ENCODE data around the gene CD3D.

The CD3D gene

GRCh38 chr11:118325283-118325682, 17.2 kb downstream of the CD3D start:
- Histone ChIP-seq H3K4me2 (ENCODE audit: low read depth, low read length, poor library complexity, severe bottlenecking) (no peak overlapping the region), H3K36me3 (ENCODE audit: low read length) (no peaks in the 10 kb centered on the region), H3F3A (ENCODE audit: insufficient read depth) (no peaks in the 10 kb centered on the region), H3K9me3 (ENCODE audit: insufficient read depth, low read length) (no peaks in the 10 kb centered on the region), H2AFZ (ENCODE audit: low read depth, low read length, severe bottlenecking) (no peak overlapping the region), H3K79me2 (ENCODE audit: insufficient read depth, low read length) (no peaks in the 10 kb centered on the region), H4K20me1 (ENCODE audit: low read depth, low read length) (no peaks in the 10 kb centered on the region), H3K4me3 (ENCODE audit: insufficient read depth, low read length, poor library complexity, severe bottlenecking) (no peak overlapping the region), H3K27me3 (ENCODE audit: low read length) (no peaks in the 10 kb centered on the region), H3K9ac (ENCODE audit: low read length) (no peak overlapping the region), H3K27ac (ENCODE audit: low read depth, low read length) (no peak overlapping the region), H3K9me2 (replicated peaks; ENCODE audit: insufficient read depth, low read length) (no peaks in the 10 kb centered on the region)
- no peak for TF ChIP-seq EZH2phosphoT487 (conservative IDR thresholded peaks at IDR 0.05; ENCODE audit: low read length)
- TF ChIP-seq, protein P1, sequence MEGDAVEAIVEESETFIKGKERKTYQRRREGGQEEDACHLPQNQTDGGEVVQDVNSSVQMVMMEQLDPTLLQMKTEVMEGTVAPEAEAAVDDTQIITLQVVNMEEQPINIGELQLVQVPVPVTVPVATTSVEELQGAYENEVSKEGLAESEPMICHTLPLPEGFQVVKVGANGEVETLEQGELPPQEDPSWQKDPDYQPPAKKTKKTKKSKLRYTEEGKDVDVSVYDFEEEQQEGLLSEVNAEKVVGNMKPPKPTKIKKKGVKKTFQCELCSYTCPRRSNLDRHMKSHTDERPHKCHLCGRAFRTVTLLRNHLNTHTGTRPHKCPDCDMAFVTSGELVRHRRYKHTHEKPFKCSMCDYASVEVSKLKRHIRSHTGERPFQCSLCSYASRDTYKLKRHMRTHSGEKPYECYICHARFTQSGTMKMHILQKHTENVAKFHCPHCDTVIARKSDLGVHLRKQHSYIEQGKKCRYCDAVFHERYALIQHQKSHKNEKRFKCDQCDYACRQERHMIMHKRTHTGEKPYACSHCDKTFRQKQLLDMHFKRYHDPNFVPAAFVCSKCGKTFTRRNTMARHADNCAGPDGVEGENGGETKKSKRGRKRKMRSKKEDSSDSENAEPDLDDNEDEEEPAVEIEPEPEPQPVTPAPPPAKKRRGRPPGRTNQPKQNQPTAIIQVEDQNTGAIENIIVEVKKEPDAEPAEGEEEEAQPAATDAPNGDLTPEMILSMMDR (IDR thresholded peaks at IDR 0.05; ENCODE audit: insufficient read depth, low read length, poor library complexity, severe bottlenecking), result no peak

GRCh38 chr11:118322721-118323120, 19.8 kb downstream of the CD3D start:
- Histone ChIP-seq H3K27ac (ENCODE audit: low read depth, low read length) (no peak overlapping the region), H3K79me2 (ENCODE audit: insufficient read depth, low read length) (no peaks in the 10 kb centered on the region), H3K9me3 (ENCODE audit: insufficient read depth, low read length) (no peaks in the 10 kb centered on the region), H4K20me1 (ENCODE audit: low read depth, low read length) (no peaks in the 10 kb centered on the region), H3K9me2 (replicated peaks; ENCODE audit: insufficient read depth, low read length) (no peaks in the 10 kb centered on the region), H3K4me2 (ENCODE audit: low read depth, low read length, poor library complexity, severe bottlenecking) (no peak overlapping the region), H2AFZ (ENCODE audit: low read depth, low read length, severe bottlenecking) (no peak overlapping the region), H3K36me3 (ENCODE audit: low read length) (no peaks in the 10 kb centered on the region), H3K9ac (ENCODE audit: low read length) (no peak overlapping the region), H3F3A (ENCODE audit: insufficient read depth) (no peaks in the 10 kb centered on the region), H3K27me3 (ENCODE audit: low read length) (no peaks in the 10 kb centered on the region), H3K4me3 (ENCODE audit: insufficient read depth, low read length, poor library complexity, severe bottlenecking) (no peak overlapping the region)
- TF ChIP-seq, protein P1 (IDR thresholded peaks at IDR 0.05; ENCODE audit: insufficient read depth, low read length, poor library complexity, severe bottlenecking), result no peak

DNA sequence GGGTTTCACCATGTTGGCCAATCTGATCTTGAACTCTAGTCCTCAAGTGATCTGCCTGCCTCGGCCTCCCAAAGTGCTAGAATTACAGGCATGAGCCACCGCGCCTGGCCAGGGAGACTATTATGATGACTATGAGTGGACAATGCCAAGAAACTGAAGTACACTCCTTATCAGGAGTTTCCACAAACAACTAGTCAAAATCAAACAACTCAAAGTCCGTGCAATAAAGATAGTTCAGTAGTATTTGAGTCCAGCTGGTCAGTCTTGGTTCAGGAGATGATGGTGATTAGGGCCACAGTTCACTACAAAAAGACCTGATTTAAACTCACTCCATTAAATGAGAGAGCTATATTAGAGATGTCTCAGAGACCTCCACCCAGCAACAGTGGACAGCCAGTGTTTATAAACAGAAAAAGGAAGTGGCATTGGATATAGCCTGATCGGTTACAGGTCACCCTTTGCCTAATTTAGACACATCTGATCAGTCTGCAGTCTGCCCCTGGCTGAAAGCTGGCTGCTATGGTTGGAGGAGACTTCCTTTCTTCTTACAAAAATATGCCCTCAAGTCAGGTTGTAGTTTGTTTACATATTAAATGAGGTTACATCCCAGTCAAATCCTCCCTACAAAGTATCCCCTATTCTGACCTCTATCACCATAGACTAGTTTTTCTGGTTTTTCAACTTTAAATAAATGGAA, 21.0 kb downstream of the CD3D start:
- TF ChIP-seq, protein P1 (IDR thresholded peaks at IDR 0.05; ENCODE audit: insufficient read depth, low read length, poor library complexity, severe bottlenecking), result no peak
- TF ChIP-seq EZH2phosphoT487 (conservative IDR thresholded peaks at IDR 0.05; ENCODE audit: low read length), result no peak
- Histone ChIP-seq H3K9ac (ENCODE audit: low read length) (no peak overlapping the region), H3K4me3 (ENCODE audit: insufficient read depth, low read length, poor library complexity, severe bottlenecking) (no peak overlapping the region), H3F3A (ENCODE audit: insufficient read depth) (no peaks in the 10 kb centered on the region), H3K36me3 (ENCODE audit: low read length) (no peaks in the 10 kb centered on the region), H3K27ac (ENCODE audit: low read depth, low read length) (no peak overlapping the region), H2AFZ (ENCODE audit: low read depth, low read length, severe bottlenecking) (no peak overlapping the region), H3K4me2 (ENCODE audit: low read depth, low read length, poor library complexity, severe bottlenecking) (no peak overlapping the region), H3K9me2 (replicated peaks; ENCODE audit: insufficient read depth, low read length) (no peaks in the 10 kb centered on the region), H3K27me3 (ENCODE audit: low read length) (no peaks in the 10 kb centered on the region), H3K9me3 (ENCODE audit: insufficient read depth, low read length) (no peaks in the 10 kb centered on the region), H4K20me1 (ENCODE audit: low read depth, low read length) (no peaks in the 10 kb centered on the region), H3K79me2 (ENCODE audit: insufficient read depth, low read length) (no peaks in the 10 kb centered on the region)
